GM12875 (cell line): ENCODE results near the gene RFC1.

Experiments used
- H3K4me3 ChIP-seq: one replicate; pipeline ENCODE4 v1.5.1; 2011; ENCODE audit warnings: low read depth, low read length, control low read depth
- CTCF ChIP-seq: IDR thresholded peaks from 2 replicates; pipeline ENCODE4 v1.5.1; 2011; ENCODE audit warnings: low read depth, mild to moderate bottlenecking, control low read depth, inconsistent platforms, low read length, moderate library complexity, borderline replicate concordance; ENCODE audit not compliant: insufficient read depth

Gene RFC1

GRCh38 chr4:39323821-39324220 lies 42.3 kb downstream of the RFC1 start:
- no peak for TF ChIP-seq CTCF
- no peak overlapping the region for H3K4me3 ChIP-seq

- no peak overlapping the region for H3K4me3 ChIP-seq
- no peak for TF ChIP-seq CTCF
Measured at GRCh38 chr4:39320381-39321115, 45.6 kb downstream of the RFC1 start.

GRCh38 chr4:39319676-39320075 lies 46.5 kb downstream of the RFC1 start:
- no peak for TF ChIP-seq CTCF
- H3K4me3 ChIP-seq, result no peak overlapping the region

GRCh38 chr4:39312816-39313215 lies 53.3 kb downstream of the RFC1 start:
- H3K4me3 ChIP-seq, result no peak overlapping the region
- TF ChIP-seq CTCF, result no peak

- no peak overlapping the region for H3K4me3 ChIP-seq
- TF ChIP-seq CTCF, result no peak
Measured at GRCh38 chr4:39308611-39309010, 57.6 kb downstream of the RFC1 start.

- no peak overlapping the region for H3K4me3 ChIP-seq
- TF ChIP-seq CTCF, result no peak
Measured at GRCh38 chr4:39305912-39306677, 60.1 kb downstream of the RFC1 start.

GRCh38 chr4:39304651-39305050 lies 61.5 kb downstream of the RFC1 start:
- H3K4me3 ChIP-seq, result no peak overlapping the region
- TF ChIP-seq CTCF, result no peak
